H1 (cell line): ENCODE data around the gene ATG7. TPM values are rescaled to one million over a fixed set of nuclear protein-coding genes. Genes with fewer than 3 reads are reported as not detected.

Experiments
- CHD7 ChIP-seq: fragments of 300-600 bp; sonication (generic); IDR thresholded peaks from 2 replicates; pipeline ENCODE4 v1.7.1; 2012; ENCODE audit warnings: low read length, moderate library complexity, mild to moderate bottlenecking, inconsistent platforms; ENCODE audit not compliant: insufficient replicate concordance
- polyA plus RNA-seq, 7 experiments: library from polyadenylated mRNA; depleted of rRNA in 3 of 7; stranded (reverse) in 5 of 7; unstranded in 2 of 7; fragments of >200 nt in 5 of 7; fragments of 200-250 nt in 2 of 7; gene quantifications; 1 replicate in 5 of 7; 2 replicates in 1 of 7; 4 replicates in 1 of 7; pipeline versions ENCODE4 v1.2.1 to v1.2.3, GENCODE V29; 2011 to 2013; ENCODE audit warnings: missing spikeins in 2 of 7, mixed read lengths in 2 of 7
- total RNA-seq: library from RNA; stranded (reverse); fragmentation: NEBNext Ultra II Directional; extraction: Animal tissue kit (Norgen Biotek cat#: 25700); gene quantifications from 2 replicates; pipeline ENCODE4 v1.2.1, GENCODE V29; 2021

Gene ATG7
- total and polyA plus RNA-seq, 2 of the 8 experiments (the other 6 are each of a cell fraction or from before 2014, with no cell fraction given), result 15.0 to 19.1 TPM

DNA sequence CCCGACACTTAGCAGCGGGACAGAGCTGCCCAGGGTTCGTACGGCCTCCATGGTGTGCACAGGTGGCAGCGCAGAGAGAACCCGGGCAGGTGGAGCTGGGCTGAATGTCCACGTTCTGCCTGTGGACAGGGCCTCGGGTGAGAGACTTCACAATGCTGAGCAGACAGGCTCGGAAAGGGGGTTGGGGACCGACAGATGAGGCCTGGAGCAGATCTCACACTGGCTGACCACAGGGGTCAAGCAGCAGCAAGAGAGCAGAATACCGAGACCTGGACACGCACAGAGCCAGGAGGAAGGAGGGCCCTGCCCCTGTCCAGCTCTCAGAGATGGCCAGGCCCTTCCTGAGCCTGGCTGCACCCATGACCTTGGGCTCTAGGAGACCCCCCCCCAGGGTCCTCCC lies 288.5 kb downstream of the ATG7 start (continued):
- no peak for TF ChIP-seq CHD7
